Globus pallidus (tissue), 1 donor: ENCODE measurements around the gene CD44.

Experiments used
- DNase-seq: peaks from one replicate; pipeline ENCODE4 v3.0.0-alpha.2; 2015; ENCODE audit warnings: low spot score

Gene CD44

DNA sequence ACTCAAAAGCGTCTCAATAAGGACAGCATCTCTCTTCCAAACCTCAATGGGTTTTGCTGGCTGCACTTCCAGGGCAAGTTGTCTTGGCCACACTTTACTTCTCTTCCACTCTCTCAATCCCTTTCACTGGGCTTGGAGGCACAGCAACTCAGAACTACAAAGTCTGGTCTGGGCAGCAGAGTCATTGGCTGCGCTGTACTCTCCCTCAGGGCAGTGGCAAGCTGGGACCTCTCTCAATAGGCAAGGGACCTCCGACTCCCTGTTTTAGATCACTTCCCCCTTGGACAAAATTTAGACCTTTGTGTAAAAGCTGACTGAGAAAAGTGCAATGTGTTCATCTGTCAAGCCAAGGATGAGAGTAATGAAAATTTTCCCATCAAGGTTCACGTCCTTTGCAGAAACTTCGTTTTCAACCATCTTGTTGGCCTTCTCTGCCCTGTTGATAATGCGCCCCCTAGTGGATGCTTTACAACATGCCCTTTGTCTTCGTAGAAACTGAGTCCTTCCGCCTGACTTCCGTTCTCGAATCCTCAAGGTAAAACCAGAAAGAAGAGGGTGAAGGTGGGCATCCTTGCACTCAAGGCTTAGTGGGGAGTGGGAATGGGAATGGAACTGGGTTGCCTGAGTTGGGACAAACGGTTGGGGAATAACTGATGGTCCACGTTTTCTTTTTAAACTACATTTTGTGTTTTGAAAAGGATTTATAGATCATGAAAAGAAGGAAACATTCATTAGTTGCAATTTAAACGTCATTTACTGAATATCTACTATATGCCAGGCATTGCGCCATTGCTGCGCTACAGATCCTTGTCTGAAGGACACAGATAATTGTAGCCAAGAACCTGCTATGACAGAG, 99.1 kb downstream of the CD44 start:
- peak; percentile 52 for DNase-seq

DNA sequence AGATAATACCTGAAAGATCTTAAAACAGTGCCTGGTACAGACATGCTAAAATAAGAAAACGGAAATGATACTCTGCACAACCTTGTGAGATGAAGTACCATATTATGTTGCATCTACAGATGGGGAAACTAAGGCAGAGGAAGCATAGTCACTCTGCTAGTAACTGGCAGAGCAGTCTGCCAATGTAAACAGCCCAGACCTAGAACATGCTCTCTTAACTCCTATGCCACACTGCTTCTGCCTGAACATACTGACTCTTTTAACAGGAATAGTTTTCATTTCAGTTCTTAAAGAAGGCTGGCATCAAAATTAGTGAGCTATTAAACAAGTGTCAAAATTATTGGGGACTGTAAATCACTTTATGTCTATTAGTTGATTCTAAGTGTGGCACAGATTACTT, 99.9 kb downstream of the CD44 start:
- no peak for DNase-seq

DNA sequence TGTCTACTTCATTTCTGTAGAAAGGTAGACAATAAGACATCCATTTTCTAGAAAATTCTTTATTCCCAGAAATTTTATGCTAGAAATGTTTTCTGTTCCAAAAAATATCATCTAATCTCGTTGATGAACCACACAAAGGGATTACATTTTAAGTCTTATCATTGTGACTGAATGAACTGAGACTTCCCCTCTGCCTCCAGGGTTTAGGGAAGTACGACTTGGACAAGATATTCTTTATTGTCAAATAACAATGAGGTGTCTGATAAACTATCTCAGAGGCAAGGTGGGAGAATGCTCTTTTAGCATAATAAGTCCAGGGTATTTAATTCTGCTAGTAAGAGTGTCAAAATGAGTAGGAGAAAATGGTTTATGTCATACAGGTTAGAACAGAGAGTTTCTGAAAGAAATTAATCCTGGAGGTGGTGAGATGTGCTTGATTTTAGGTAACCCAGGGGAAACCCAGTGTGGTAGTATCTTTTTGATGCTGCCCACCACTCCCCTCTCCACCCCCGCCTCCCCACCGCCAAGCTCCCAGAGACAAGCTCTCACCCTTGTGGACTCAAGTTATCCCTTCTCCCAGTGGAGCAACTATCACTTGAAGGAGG, 100.6 kb downstream of the CD44 start:
- DNase-seq: no peak

DNA sequence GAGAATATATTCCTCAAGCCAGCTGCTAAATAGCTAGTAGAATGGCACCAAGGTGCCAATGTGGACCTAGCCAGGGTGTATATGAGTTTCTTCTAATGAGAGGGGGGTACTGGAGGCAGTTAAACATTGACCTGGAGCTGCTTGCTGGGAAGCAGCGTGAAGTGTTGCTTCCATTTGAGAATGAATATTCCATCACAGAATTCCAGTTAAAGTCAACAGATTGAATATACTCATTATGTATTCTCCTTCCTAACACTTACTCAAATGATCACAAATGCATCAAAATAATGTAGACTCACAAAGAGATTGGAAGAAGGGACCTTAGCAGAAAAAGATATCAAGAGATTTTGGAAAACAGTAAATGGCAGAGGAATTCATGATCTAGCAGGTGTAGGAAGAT, 102.1 kb downstream of the CD44 start:
- no peak for DNase-seq

DNA sequence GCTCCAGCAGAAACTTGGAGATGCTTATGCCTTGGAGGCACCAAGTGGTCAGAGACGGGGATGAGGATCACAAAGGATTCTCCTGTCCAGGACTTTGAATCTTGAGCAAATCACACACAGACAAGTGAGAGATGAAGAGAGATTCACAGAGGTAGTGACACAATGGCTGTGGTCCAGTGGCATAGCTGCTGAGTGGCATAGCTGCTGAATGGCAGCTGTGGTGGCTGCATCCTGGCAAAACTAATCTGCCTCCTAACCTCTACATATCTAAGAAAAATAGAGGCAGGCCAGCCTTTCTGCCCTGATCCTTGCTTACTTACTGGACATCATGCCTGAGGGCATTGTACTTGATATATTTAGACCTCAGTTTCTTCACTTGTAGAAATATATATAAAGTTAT, 102.6 kb downstream of the CD44 start:
- DNase-seq: no peak

DNA sequence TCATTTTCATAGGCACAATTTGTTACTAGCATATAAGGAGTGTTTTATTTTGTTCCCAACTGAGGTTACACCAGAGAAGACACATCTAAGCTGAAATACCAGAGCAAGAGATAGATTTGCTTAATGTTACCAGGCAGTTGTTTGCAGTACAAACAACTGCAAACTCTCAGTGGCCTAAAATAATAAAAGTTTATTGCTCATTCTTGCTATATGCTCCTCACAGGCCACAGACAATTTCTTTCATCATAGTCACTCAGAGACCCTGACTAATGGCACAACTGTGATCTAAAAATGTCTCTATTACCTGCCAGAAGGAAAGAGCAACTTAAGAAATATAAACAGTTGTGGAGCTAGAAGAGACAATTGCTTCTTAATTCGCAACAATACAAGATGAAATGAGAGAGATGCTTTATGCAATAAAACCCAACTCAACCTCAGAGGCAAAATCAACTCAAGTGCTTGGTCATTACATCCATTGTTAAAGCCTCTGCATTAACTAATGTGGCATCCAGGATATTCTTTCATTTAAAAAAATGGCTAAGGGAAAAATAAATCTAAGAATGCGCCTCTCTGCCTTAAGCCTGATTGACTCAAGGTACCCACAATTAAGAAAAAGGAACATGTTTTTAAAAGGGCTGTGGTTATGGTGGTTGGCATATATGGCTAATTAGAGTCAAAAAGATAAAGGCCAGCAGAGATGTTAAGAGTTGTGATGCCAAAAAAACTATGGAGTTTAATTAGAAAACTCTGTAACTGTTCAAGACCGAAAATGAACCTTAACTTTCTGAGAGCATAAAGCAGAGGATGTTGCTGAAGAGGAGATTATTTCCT, 103.7 kb downstream of the CD44 start:
- no peak for DNase-seq

DNA sequence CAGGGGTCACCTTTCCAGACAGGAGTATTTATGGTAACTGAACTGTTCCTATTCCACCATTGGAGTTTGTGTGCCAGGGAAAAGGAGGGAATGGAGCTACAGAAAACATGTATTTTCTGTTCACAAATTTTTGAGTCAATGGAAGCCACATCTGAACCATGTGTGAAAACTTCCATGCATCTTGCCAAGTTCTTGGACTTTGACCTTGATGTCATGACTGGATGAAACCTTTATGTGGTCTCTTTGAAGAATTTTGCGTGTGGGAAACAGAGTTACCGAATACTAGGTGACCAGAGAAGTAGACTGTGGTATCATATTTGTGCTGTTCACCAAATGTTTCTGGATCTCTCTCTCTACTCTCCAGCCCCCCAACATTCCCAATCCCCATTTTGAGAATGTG, 104.8 kb downstream of the CD44 start:
- no peak for DNase-seq

DNA sequence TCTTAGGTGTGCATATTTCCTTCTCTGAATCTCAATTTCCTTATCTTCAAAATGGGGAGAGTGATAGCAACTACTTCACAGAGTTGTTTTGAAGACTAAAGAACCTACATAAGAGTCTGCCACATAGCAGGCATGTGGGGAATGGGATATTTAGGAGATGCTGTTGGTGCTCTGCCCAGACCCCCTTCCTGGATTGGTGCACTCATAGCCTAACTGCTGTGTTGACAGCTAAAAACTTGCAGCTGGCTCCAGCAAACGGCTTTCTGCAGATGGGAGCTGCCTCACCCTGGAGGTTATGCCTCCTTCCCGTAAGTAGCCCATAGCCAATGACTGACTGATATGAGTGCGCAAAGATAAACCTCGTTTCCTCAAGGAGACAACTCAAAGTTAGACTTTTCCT, 106.1 kb downstream of the CD44 start:
- no peak for DNase-seq

DNA sequence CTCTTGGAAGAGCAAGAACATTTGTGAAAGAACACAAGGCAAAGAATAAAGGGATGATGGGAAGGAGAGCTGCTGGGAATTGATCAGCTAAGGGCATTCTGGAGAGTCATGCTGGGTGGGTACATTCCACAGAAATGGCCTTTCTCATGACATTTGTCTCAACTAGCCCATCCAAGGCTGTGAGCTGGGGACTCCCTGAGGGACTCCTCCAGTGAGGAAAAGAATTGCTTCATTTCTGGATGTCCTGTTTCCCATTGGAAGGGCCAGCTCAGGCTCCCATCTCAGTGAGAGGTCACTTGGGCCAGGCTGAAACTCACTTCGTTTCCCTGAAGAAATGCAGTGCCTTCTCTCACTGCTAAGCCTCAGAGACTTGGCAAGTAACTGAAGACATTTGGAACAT, 106.8 kb downstream of the CD44 start:
- no peak for DNase-seq

DNA sequence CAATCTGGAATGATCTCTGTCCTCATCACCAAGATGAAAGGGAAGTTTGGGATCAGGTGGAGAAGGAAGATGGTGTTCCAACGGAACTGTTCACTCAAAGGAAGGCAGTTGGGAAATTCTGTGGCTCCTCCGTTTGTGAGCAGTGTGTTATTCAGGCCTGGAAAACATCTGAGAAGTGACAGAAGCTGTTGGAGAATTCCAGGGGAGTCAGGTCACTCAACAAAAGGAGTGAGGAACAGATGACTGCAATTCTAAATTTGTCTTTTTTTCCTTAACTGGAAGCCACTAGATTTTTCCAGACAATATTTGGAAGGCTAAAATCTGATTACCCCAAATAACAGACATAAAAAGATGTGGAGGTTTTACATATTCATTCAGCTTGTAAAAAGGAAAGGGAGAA, 107.8 kb downstream of the CD44 start:
- DNase-seq: no peak

DNA sequence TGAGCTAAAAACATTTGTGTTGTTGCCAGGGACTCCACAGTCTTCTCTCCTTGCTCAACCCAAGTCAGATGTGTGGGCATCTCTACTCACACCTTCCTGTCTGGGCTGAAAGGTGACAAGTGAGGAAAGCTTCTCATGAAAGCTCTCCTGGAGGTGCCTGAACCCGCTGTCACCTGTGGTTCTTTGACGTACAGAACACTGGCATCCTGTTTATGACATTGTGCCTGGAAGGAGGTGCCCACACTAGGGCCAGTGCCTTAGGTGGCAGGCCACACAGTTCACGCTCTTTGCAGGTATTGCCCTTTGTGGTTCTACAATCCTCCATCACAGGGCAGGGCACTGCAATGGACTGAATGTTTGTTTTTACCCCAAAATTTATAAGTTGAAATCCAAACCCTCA, 108.5 kb downstream of the CD44 start:
- no peak for DNase-seq

DNA sequence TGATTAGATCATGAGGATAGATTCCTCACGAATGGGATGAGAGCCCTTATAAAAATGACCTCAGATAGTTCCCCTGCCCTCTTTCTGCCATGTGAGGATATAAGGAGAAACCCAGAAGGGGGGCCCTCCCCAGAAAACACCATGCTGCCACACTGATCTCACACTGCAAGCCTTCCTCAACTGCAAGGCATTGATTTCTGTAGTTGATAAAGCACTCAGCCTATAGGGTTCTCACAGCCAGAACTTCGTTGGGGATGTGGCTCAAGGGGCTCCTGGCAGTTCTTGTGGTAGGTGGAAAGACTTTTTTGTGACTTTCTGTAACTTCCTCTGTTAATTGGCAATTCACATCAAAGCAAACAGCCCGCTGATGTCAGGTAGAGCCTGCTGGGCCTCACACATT, 108.9 kb downstream of the CD44 start:
- no peak for DNase-seq

DNA sequence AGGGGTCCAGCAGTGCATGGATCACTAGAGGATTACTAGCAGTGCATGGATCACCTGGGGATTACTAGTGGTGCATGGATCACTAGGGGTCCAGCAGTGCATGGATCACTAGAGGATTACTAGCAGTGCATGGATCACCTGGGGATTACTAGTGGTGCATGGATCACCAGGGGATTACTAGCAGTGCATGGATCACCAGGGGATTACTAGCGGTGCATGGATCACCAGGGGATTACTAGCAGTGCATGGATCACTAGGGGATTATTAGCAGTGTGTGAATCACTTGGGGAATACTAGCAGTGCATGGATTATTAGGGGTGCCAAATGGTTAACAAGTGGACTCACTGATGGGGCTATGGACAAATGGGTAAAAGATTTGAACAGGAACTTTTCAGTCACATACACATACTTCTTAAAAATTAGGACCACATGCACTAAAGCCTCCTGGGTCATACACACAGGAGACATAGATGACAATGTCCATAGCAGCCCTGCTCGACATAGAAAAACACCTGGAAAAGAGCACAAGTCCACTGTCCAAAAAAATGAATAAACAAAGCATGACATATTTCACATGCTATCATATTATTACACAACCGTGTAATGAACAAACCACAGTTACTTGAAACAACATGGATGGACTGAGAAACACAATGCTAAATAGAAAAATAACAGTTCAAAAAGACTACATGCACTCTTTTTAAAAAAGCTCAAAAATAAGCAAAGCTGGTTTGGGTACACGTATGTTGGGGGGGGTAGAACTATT, 109.8 kb downstream of the CD44 start:
- no peak for DNase-seq

DNA sequence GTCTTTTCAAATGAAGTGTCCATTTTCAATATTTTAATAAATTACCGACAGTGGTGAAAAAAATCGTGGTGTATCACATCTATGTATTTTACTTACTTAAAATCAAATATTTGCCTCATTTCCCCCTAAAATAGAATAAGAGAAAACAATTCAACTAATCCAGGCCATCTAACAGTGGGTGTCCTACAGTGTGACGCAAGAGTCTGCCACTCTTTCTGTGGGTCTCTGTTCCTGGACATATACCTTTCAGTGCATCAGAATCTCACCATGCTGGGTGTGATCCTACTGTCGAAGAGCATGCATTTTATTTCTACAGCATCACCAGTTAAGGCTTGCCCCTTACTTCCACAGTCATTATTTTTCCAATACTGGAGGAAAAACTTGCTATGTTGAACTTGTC, 111.2 kb downstream of the CD44 start:
- DNase-seq: no peak

DNA sequence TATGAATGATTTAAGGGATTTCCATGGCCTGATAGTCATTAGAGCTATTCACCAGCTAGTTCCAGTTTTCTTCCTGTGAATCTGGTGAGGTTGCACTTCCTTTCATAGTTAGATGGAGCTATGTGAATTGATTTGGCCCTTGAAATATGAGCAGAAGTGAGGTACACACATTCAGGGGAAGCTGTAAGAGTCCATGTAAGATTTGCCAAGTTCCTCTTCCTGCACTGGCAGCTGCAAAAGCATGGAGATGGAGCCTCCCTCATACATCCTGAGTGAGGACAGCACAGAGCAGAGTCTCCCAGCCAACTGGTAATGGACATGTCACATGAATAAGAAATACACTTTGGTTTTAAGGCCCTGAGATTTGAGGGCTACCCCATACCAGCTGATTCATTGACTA, 111.7 kb downstream of the CD44 start:
- no peak for DNase-seq

DNA sequence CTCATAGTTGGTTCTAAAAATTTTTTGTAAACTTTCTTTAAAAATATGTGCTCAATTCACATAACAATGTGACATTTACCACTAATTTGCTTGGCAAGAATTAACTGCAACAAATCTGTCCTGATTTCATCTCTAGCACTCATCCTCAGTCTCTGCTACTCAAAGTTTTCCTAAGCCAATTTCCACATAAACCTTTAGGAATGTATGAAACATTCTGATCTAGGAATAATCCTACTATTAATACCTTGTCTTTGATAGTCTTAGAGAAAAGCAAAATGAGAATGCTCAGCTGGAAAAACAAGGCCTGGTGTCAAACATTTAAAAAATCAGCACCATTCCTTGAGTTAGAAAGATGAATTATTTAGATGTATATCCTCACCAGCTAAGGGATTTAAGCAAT, 114.3 kb downstream of the CD44 start:
- DNase-seq: no peak

DNA sequence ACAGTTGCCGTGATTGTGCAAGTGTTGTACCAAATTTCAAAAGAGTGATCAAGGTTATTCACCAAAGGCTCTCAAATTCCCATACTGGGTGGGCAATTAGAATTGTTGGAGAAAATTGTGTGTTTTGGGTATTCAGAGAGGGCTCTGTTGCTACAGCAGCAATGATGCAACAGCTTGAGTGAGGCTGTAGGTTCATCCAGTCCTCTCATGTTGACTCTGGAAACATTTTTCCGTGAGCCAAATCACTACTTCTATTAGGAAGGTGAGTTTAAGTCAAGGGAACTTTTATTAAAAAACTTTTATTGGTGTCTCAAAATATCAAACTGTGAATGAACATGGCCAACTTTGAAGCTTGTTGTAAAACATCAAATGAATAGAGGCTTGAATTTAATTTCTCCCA, 116.5 kb downstream of the CD44 start:
- no peak for DNase-seq

DNA sequence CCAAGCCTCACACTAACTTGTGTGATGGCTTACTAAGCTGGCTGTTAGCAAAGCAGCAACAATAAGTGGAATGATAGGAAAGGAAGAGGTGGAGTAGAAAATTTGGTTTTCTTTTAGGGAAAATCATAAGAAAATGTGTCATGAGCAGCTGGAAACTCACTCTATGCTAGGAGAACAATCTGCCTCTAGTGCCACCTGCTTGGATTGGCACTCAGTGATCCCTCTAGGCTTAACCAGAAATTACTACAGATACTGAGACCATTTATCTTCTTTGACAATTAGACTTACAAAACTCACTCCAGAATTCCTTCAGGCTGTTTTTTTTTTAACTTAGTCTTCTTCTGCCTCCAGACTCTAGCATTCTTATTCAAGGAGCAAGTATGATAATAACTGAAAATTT, 117.3 kb downstream of the CD44 start:
- DNase-seq: no peak

DNA sequence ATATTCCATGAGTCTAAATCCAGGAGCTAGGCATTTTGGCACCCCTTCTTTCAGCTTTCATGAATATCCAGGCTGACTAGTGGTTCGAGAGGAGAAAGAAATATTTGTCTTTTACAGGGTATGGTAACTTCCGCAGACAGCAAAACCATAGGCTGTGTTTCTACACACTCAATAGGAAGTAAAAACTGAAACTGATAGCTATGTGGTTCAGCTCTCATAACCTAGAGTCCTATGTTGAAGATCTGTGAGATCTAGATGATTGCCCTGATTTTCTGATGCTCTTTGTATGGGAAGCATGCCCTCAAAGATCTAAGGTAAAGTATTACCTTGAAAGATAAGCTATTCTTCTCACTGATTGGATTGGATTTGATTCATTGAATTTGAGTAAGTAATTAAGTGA, 118.3 kb downstream of the CD44 start:
- no peak for DNase-seq

DNA sequence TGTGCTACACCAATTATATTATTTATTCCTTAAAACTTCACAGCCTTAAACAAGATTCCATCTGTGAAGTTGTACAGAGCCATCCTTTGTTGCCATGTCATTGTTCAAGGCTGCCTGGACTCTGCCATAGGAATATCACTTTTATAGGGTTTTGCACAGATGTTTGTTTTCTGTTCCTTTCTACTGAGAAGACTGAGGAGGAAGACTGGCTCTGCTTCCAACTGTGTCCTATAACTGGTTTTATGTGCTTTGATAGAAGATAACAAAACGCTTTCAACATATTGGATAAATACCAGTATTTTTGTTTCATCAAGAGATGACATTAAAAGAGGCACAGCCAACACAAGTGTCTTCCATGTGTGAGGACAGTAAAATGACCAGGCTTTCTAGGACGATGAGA, 120.6 kb downstream of the CD44 start:
- no peak for DNase-seq

DNA sequence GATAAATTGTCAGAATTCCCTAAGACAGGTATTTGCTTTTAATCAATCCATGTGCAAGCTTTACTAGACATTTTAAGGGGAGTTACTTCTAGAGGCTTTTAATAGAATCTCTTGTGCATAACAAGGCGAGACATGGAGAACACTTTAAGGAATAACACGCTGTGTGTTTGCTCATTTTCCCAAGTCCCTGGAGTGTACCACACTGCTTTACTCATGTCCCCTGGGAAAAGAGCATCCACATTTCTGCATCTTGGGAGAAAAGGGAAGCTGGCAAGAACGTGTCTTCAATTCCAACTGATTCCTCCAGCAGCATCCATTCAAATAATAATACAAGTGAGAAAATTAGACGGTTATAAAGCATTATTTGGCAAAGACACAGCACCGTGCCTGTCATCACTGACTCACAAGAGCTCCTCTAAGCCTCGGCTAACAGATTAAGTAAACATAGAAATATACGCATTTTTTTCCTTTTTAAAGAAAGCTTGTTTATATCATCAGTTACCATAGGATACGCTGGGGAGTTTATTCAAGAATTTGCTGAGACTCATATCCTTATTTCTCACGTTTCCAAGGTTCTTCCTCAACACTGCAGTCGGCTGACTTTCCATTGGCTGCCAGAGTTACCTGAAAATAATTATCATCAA, 121.5 kb downstream of the CD44 start:
- DNase-seq: no peak

DNA sequence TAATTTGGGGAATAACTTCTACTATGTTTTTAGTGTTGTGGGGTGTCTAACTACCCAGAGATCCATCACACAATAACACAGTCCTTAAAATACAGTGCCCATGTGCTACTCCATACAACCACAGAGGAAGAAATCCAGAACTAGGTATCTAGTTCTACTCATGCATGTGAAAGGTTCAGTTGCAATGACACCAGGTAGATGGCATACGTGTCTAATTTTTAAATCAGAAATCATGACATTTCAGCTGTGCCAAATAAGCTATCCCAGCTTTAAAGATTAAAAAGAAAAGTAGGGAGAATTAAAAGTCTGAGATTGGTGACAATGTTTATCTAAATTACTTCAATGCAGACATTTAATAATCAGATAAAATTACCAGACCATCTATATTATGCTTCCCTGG, 122.2 kb downstream of the CD44 start:
- no peak for DNase-seq
